ENCODE results near the gene SYNJ2.

Gene SYNJ2

GRCh38 chr6:158022749-158023596 is 41.3 kb downstream of the SYNJ2 start:
- Histone ChIP-seq H3K36me3 (ENCODE audit: control insufficient read depth, insufficient read depth, low read length) (no peaks in the 10 kb centered on the region; the same call in 1 of the 2 replicates), H3K27ac (ENCODE audit: low read length) (no peak overlapping the region), H3K9me3 (ENCODE audit: control insufficient read depth, insufficient read depth, low read length) (no peaks in the 10 kb centered on the region), H3K4me3 (ENCODE audit: low read length) (no peak overlapping the region), H3K4me1 (ENCODE audit: control insufficient read depth, insufficient read depth, low read length) (no peaks in the 10 kb centered on the region; the same call in 1 of the 2 replicates), H3K27me3 (ENCODE audit: control insufficient read depth, insufficient read depth, low read length) (no peaks in the 10 kb centered on the region)
- no CpG with 5 or more reads among the region's 14 CpGs for WGBS (ENCODE audit: insufficient coverage, insufficient read length)
- no peak for DNase-seq (ENCODE audit: low read depth, low spot score)

GRCh38 chr6:158023597-158023939 is 41.9 kb downstream of the SYNJ2 start:
- Histone ChIP-seq H3K27ac (ENCODE audit: low read length) (no peak overlapping the region), H3K36me3 (ENCODE audit: control insufficient read depth, insufficient read depth, low read length) (no peaks in the 10 kb centered on the region; the same call in 1 of the 2 replicates), H3K4me1 (ENCODE audit: control insufficient read depth, insufficient read depth, low read length) (no peaks in the 10 kb centered on the region; the same call in 1 of the 2 replicates), H3K4me3 (ENCODE audit: low read length) (no peak overlapping the region), H3K9me3 (ENCODE audit: control insufficient read depth, insufficient read depth, low read length) (no peaks in the 10 kb centered on the region), H3K27me3 (ENCODE audit: control insufficient read depth, insufficient read depth, low read length) (no peaks in the 10 kb centered on the region)
- no peak for DNase-seq (ENCODE audit: low read depth, low spot score)
- no CpG with 5 or more reads among the region's 5 CpGs for WGBS (ENCODE audit: insufficient coverage, insufficient read length)

GRCh38 chr6:158024566-158025297 is 43.1 kb downstream of the SYNJ2 start:
- WGBS (ENCODE audit: insufficient coverage, insufficient read length): no CpG with 5 or more reads among the region's 16 CpGs
- Histone ChIP-seq H3K4me3 (ENCODE audit: low read length) (no peak overlapping the region), H3K4me1 (ENCODE audit: control insufficient read depth, insufficient read depth, low read length) (no peaks in the 10 kb centered on the region; the same call in 1 of the 2 replicates), H3K9me3 (ENCODE audit: control insufficient read depth, insufficient read depth, low read length) (no peaks in the 10 kb centered on the region), H3K36me3 (ENCODE audit: control insufficient read depth, insufficient read depth, low read length) (no peaks in the 10 kb centered on the region), H3K27me3 (ENCODE audit: control insufficient read depth, insufficient read depth, low read length) (no peaks in the 10 kb centered on the region), H3K27ac (ENCODE audit: low read length) (no peak overlapping the region)
- no peak for DNase-seq (ENCODE audit: low read depth, low spot score)

- Histone ChIP-seq H3K36me3 (ENCODE audit: control insufficient read depth, insufficient read depth, low read length) (no peaks in the 10 kb centered on the region), H3K4me3 (ENCODE audit: low read length) (no peak overlapping the region), H3K9me3 (ENCODE audit: control insufficient read depth, insufficient read depth, low read length) (no peaks in the 10 kb centered on the region), H3K4me1 (ENCODE audit: control insufficient read depth, insufficient read depth, low read length) (no peaks in the 10 kb centered on the region; the same call in 1 of the 2 replicates), H3K27me3 (ENCODE audit: control insufficient read depth, insufficient read depth, low read length) (no peaks in the 10 kb centered on the region), H3K27ac (ENCODE audit: low read length) (no peak overlapping the region)
- no peak for DNase-seq (ENCODE audit: low read depth, low spot score)
- no CpG with 5 or more reads among the region's 21 CpGs for WGBS (ENCODE audit: insufficient coverage, insufficient read length)
Observed at GRCh38 chr6:158026054-158026900, 44.6 kb downstream of the SYNJ2 start.

GRCh38 chr6:158026901-158027589 is 45.4 kb downstream of the SYNJ2 start:
- H3K4me1 ChIP-seq (ENCODE audit: control insufficient read depth, insufficient read depth, low read length): peaks cover 3% of the 10 kb centered on the region

GRCh38 chr6:158027590-158028285 is 46.1 kb downstream of the SYNJ2 start:
- H3K9me3 ChIP-seq (ENCODE audit: control insufficient read depth, insufficient read depth, low read length): no peaks in the 10 kb centered on the region
- no peak for DNase-seq (ENCODE audit: low read depth, low spot score)
- H3K27me3 ChIP-seq (ENCODE audit: control insufficient read depth, insufficient read depth, low read length): no peaks in the 10 kb centered on the region
- no CpG with 5 or more reads among the region's 22 CpGs for WGBS (ENCODE audit: insufficient coverage, insufficient read length)
- no peak overlapping the region for H3K27ac ChIP-seq (ENCODE audit: low read length)
- H3K36me3 ChIP-seq (ENCODE audit: control insufficient read depth, insufficient read depth, low read length): no peaks in the 10 kb centered on the region
- no peak overlapping the region for H3K4me3 ChIP-seq (ENCODE audit: low read length)
- peaks cover 3% of the 10 kb centered on the region for H3K4me1 ChIP-seq (ENCODE audit: control insufficient read depth, insufficient read depth, low read length)

More at GRCh38 chr6:158026901-158027589, 45.4 kb downstream of the SYNJ2 start:
- no peaks in the 10 kb centered on the region for H3K27me3 ChIP-seq (ENCODE audit: control insufficient read depth, insufficient read depth, low read length)
- WGBS (ENCODE audit: insufficient coverage, insufficient read length): no CpG with 5 or more reads among the region's 23 CpGs
- DNase-seq (ENCODE audit: low read depth, low spot score): no peak
- no peaks in the 10 kb centered on the region for H3K36me3 ChIP-seq (ENCODE audit: control insufficient read depth, insufficient read depth, low read length)
- no peaks in the 10 kb centered on the region for H3K9me3 ChIP-seq (ENCODE audit: control insufficient read depth, insufficient read depth, low read length)
- H3K27ac ChIP-seq (ENCODE audit: low read length): no peak overlapping the region
- H3K4me3 ChIP-seq (ENCODE audit: low read length): no peak overlapping the region

GRCh38 chr6:158028421-158028820 is 46.8 kb downstream of the SYNJ2 start:
- no peak for DNase-seq (ENCODE audit: low read depth, low spot score)
- peaks cover 3% of the 10 kb centered on the region for H3K4me1 ChIP-seq (ENCODE audit: control insufficient read depth, insufficient read depth, low read length)
- no peak overlapping the region for H3K4me3 ChIP-seq (ENCODE audit: low read length)
- no CpG with 5 or more reads among the region's 9 CpGs for WGBS (ENCODE audit: insufficient coverage, insufficient read length)
- no peak overlapping the region for H3K27ac ChIP-seq (ENCODE audit: low read length)
- no peaks in the 10 kb centered on the region for H3K36me3 ChIP-seq (ENCODE audit: control insufficient read depth, insufficient read depth, low read length)
- H3K27me3 ChIP-seq (ENCODE audit: control insufficient read depth, insufficient read depth, low read length): no peaks in the 10 kb centered on the region
- H3K9me3 ChIP-seq (ENCODE audit: control insufficient read depth, insufficient read depth, low read length): no peaks in the 10 kb centered on the region

GRCh38 chr6:158028876-158029275 is 47.2 kb downstream of the SYNJ2 start:
- no peak for DNase-seq (ENCODE audit: low read depth, low spot score)
- no peak overlapping the region for H3K4me3 ChIP-seq (ENCODE audit: low read length)
- no peaks in the 10 kb centered on the region for H3K36me3 ChIP-seq (ENCODE audit: control insufficient read depth, insufficient read depth, low read length)
- no peak overlapping the region for H3K27ac ChIP-seq (ENCODE audit: low read length)
- peaks cover 3% of the 10 kb centered on the region for H3K4me1 ChIP-seq (ENCODE audit: control insufficient read depth, insufficient read depth, low read length)
- no CpG with 5 or more reads among the region's 8 CpGs for WGBS (ENCODE audit: insufficient coverage, insufficient read length)
- H3K27me3 ChIP-seq (ENCODE audit: control insufficient read depth, insufficient read depth, low read length): no peaks in the 10 kb centered on the region
- no peaks in the 10 kb centered on the region for H3K9me3 ChIP-seq (ENCODE audit: control insufficient read depth, insufficient read depth, low read length)

- no peaks in the 10 kb centered on the region for H3K27me3 ChIP-seq (ENCODE audit: control insufficient read depth, insufficient read depth, low read length)
- WGBS (ENCODE audit: insufficient coverage, insufficient read length): no CpG with 5 or more reads among the region's 10 CpGs
- no peaks in the 10 kb centered on the region for H3K36me3 ChIP-seq (ENCODE audit: control insufficient read depth, insufficient read depth, low read length)
- no peak overlapping the region for H3K4me3 ChIP-seq (ENCODE audit: low read length)
- no peaks in the 10 kb centered on the region for H3K9me3 ChIP-seq (ENCODE audit: control insufficient read depth, insufficient read depth, low read length)
- no peak overlapping the region for H3K27ac ChIP-seq (ENCODE audit: low read length)
- peaks cover 3% of the 10 kb centered on the region for H3K4me1 ChIP-seq (ENCODE audit: control insufficient read depth, insufficient read depth, low read length)
- no peak for DNase-seq (ENCODE audit: low read depth, low spot score)
Observed at GRCh38 chr6:158029668-158030230, 48.1 kb downstream of the SYNJ2 start.

Data from iPS DF 6.9 (cell line).